ENCODE measurements around the gene PALB2.
"Not testable (repeated sequence)": the region's sequence is repeated elsewhere in the genome, so short reads cannot be mapped to it uniquely, and the experiment has no call there.

Gene PALB2

DNA sequence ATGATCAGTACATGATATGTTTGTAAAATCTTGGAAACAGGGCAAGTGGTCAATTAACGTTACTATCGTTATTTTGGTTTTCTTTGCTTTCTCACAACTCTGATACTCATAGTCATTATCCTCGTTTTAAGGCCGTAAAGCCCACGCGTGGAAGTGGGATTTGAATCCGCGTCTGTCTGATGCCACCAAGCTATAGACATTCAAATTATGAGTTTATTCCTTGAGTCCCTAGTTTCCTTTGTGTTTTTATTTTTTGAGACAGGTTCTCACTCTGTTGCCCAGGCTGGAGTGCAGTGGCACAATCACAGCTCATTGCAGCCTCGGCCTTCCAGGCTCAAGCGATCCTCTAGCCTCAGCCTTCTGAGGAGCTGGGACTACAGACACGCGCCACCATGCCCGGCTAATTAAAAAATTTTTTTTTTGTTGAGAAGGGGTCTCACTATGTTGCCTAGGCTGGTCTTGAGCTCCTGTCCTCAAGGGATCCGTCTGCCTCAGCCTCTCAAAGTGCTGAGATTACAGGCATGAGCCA, 1.2 kb upstream of the PALB2 start:
- no peak for DNase-seq

- DNase-seq: peak; percentile 30
These were observed 537 bp downstream of the PALB2 start for GRCh38 chr16:23640615-23640930.

- no peak for DNase-seq
These were observed 5.2 kb downstream of the PALB2 start for GRCh38 chr16:23635958-23636357.

DNA sequence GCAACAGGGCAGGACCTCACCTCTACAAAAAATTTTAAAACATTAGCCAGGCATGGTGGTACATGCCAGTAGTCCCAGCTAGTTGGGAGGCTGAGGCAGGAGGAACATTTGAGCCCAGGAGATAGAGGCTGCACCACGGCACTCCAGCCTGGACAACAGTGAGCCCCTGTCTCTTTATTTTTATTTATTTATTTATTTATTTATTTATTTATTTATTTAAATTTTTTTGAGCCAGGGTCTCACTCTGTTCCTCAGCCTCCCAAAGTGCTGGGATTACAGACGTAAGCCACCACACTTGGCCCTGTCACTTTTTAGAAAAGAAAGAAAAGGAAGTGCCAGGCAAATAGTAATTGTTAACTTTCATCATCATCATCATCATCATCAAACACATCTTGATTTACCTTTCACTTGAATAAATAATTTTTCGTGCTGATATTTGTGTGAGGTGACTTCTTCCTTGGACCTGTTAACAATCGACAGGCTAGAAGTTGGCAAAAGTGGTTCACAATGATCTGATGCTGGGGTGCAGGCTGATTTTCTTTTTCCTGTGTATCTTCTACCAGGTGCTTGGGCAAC, 6.6 kb downstream of the PALB2 start:
- no peak for DNase-seq

- DNase-seq: not testable (repeated sequence)
These were observed 9.2 kb downstream of the PALB2 start for GRCh38 chr16:23631874-23632273.

GRCh38 chr16:23629516-23629915, 11.6 kb downstream of the PALB2 start:
- no peak for DNase-seq

DNA sequence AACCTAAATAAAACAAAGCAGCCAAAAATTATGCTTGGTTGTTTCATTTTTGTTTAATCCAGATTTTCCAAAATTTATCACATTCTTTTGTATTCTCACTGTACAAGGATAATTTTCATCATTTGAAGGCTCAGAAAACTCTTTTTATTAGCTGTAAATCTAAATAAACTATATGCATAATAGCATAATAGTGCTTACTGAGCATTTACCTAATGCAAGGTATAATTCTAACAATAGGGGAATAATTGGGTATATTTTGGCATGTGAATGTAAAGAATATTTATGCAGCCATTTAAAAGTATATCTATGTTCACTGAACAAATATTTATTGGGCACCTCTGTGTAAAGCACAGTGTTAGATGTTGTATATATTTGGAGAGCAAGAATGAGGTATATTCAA, 17.0 kb downstream of the PALB2 start:
- no peak for DNase-seq

DNA sequence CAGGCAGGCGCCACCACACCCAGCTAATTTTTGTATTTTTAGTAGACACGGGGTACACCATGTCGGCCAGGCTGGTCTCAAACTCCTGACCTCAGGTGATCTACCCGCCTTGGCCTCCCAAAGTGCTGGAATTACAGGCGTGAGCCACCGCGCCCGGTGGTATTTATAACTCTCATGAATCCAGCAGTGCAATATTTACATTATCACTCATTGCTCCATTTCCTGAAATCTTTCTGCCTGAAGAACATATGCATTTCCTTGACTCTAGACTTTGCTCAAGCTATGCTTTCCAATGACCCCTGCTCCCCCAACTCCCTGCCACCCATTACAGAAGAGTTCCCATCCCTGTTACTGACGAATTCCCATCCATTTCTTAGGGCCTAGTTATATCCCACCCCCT, 25.3 kb downstream of the PALB2 start:
- DNase-seq: no peak

DNA sequence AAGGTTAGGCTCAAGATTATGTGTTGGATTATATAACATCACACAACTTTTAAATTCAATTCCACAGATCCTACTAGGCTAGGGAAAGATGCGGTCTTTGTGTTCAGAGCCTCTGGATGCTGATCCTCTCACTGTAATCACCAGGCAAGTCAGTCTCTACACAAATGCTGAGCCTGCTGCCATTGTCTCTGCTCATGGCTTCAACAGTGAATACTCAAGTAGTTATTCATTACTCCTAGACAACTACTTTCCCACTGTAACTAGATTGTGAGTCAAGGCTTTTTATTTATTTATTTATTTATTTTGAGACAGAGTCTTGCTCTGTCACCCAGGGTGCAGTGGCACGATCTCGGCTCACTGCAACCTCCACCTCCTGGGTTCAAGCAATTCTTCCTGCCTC, 29.2 kb downstream of the PALB2 start:
- no peak for DNase-seq

GRCh38 chr16:23610905-23611304, 30.2 kb downstream of the PALB2 start:
- DNase-seq: not testable (repeated sequence)

DNA sequence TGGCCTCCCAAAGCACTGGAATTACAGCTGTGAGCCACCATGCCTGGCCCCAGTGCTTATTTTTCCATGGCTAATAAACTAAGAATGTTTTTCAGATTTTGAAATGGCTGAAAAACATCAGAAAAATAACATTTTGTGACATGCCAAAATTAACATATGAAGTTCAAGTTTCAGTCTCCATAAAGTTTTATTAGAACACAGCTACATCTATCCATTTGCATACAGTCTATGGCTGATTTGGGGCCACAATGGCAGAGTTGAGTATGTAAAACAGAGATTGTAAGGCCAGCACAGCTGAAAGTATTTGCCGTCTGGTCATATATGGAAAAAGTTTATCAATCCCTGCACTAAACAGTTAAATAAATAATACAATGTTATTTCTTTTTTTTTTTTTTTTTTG, 31.2 kb downstream of the PALB2 start:
- no peak for DNase-seq

DNA sequence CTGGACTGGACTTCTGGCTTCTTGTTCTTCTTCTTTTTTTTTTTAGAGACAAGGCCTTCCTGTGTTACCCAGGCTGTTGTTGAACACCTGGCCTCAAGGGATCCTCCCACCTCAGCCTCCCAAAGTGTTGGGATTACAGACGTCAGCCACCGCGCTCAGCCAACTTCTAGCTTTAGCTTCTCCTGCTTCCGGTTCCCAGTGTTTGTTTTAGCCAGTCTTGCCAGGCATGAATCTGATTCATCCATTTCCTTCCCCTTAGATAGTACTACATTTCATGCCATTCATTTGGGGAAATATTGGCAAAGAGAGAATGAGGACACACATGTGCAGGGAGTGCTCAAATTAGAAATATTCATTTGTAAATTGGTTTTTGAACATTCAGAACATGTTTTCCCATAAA, 32.9 kb downstream of the PALB2 start:
- DNase-seq: no peak

DNA sequence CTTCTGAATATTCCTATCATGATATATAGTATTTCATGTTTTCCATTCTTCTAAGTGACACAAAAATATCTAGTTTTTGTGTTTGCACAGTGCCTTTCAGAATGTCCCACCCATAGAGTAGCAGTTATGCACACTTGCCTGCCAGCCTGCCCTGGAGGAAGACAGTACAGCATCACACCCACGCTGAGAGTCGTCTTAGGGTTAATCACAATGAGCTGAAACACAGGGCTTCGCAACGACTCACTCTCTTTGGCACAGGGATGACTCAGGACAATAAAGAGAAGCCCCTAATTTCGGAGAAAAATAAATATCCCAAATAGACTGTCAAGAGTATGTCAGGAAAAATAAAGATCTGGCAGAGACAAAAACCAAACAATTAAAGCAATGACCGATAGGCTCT, 33.4 kb downstream of the PALB2 start:
- no peak for DNase-seq

GRCh38 chr16:23597003-23597756, 43.9 kb downstream of the PALB2 start:
- DNase-seq: no peak

DNA sequence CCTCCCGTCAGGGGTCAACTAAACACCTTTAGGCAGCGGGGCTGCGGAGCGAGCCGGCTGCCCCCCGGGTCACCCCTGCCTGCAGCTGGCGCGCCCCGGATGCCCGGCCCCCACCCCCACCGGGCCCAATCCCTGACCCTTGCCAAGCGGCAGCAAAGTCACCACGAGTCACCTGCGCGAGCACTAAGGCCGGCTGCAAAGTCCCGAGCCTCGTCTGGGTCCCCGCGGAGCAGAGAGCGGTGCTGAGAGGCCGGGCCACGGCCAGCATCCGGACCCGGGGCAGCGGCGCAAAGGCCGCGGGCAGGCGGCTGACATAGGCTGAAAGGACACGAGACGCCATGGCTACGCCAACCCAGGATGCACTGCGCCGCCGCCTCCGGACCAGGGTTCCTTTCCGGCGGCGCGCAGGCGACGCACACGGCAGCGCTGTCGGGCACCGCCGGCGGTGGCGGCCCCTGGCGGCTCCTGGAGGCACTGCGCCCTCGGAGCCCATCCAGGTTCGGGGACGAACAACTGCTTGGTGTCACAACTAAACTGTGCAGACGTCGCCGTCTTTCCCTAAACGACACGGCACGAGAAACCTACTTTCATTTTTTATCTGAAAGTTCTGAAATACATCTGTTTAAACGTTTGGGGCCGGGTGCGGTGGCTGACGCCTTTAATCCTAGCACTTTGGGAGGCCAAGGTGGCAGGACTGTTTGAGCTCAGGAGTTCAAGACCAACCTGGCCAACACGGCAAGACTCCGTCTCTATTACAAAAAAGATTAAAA, 45.0 kb downstream of the PALB2 start, which contains the start of gene NDUFAB1:
Gene NDUFAB1 (minus strand): TSS at position 366 of the 770 bp plus-strand sequence. CDS start 26 bp downstream, at position 340.
- DNase-seq: peak; percentile 91

DNA sequence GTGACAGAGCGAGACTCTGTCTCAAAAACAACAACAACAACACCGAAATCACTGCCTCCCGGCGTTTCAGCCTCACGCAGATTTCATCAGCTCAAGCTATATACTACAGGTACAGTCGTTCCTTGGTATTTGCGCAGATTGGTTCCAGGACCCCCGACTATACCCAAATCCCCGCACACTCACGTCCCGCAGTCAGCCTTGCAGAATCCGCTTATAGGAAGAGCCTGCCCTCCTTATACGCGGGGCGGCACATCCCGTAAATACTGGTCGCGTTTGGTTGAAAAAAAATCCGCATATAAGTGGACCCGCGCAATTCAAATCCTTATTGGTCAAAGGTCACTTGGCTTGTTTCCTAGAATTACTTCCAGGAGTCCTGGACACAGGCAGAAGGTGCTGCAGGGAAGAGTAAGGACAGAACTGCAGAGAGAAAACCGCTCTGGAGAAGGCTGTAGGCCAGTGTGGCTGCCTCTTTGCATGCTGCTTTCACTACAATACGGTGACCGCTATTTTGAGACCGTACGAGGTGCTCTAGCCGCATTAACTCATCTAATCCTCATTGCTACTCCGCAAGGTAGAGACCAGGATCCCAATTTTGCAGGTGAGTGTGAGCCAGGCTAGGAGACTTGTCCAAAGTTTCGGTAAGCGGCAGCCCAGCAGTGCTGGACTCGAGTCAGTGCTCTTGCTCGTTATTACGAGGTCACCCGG, 45.7 kb downstream of the PALB2 start:
- no peak for DNase-seq

GRCh38 chr16:23594186-23594585, 46.9 kb downstream of the PALB2 start:
- no peak for DNase-seq

DNA sequence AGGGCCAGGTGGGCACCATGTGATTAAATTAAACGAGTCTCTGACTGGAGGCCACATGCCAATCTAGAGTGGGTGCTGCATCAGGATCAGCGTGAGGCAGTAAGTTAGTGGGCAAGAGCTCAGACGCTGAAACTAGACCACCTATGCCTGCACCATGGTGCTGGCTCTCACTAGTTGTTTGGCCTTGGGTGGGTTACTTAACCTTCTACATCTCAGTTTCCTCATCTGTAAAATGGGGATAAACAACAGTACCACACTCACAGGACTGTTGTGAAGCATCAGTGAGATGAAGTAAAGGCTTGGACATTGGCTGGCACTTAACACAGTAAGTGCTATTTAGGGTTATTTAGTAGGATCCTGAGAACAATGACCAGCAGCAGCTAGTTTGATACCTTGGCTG, 50.9 kb downstream of the PALB2 start:
- DNase-seq: no peak

DNA sequence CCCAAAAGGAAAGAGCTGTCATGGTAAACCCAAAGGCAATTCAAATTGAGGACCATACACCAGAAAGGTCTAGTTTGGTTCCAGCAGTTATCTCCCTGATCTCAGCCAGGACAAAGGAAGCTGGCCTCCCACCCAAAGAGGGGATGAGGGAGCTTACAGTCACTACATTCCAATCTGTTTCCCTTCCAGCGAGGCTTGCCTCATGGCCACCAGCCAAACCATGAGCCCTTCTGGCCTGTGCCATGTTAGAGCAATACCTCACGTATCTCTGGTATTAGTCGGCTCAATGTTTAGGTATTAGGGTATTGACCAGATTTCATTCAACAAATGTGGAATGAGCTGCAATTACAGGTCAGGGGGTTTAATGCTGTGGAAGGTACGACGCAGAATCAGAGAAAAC, 53.4 kb downstream of the PALB2 start:
- DNase-seq: no peak

DNA sequence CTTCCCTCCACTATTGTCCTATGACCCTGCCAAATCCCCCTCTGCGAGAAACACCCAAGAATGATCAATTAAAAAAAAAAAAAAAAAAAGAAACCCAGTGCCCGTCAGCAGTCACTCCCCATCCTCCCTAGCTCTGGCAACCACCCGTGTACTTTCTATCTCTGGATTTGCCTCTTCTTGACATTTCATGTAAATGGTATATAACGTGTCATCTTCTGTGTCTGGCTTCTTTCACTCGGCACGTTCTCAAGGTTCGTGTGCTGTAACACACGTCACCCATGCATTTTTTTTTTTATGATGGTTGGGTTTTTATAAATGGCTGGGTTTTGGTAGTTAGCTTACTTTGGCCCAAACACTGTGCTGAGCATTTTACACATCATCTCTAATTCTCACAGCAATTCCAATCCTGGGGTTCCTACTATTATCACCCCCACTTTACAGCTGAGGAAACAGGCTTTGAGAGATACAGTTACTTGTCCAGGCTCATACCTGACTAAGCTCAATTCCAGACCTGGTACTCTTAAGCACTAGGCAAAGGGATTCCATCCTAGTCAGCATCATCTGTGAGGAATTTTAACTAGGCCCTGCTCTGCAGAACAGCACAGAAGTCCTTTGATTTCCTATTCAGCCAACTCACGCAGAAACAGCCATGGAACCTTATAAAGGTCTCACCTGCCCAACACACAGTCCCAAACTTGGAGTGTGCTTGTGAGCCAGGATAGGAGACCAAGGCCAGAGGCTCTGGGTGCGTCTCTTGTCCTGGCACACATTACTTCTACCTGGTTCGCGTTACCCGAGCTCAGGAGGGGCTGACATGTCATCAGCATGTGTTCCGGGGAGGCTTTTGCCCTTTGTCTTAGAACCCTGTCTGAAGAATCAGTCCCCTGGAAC, 56.7 kb downstream of the PALB2 start:
- no peak for DNase-seq

GRCh38 chr16:23583271-23583670, 57.8 kb downstream of the PALB2 start:
- DNase-seq: not testable (repeated sequence)

DNA sequence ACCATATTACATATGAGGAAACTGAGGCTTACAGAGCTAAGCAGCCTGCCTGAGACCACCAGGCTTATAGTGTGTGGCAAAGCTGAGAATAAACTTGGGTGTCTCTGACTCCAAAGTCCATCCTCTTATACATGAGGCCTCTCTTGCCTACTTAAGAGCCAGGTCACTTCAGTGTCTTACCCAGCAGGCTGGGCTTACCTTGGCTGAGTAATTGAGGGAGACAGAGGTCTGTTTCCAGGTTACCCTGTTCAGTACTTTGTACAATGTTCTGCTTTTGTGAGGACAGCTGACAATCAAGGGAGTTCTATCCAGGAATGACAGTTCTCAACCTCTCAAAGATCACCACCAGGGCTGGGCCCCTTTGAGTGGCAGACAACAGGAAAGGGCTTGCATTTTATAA, 59.3 kb downstream of the PALB2 start:
- no peak for DNase-seq

Measured in left hindlimb (tissue), 1 donor.